ENCODE results near the gene PLTP. TPM values are rescaled to one million over a fixed set of nuclear protein-coding genes. Genes with fewer than 3 reads are reported as not detected.

The PLTP gene
- total RNA-seq, 1 experiment from 2014 or later, result 19.8 TPM

- Histone ChIP-seq H2AFZ (ENCODE audit: low read length) (no peak overlapping the region), H3K27ac (ENCODE audit: low read length) (no peak overlapping the region)
Measured at GRCh38 chr20:45860560-45861220, 51.3 kb downstream of the PLTP start.

GRCh38 chr20:45859916-45860315, 52.0 kb downstream of the PLTP start:
- no peak overlapping the region for H3K9ac ChIP-seq (ENCODE audit: low read length)
- H3K36me3 ChIP-seq (ENCODE audit: insufficient read depth, low read length), result 0 out of 2 replicates have a peak, but pooled peaks cover 1% of the 10 kb centered on the region
- no peak overlapping the region for H3K4me2 ChIP-seq (ENCODE audit: low read depth, low read length, poor library complexity, severe bottlenecking)
- H3K4me1 ChIP-seq (ENCODE audit: low read length), result peaks cover 22% of the 10 kb centered on the region
- DNase-seq, result no peak
- H4K20me1 ChIP-seq (ENCODE audit: insufficient read depth, low read depth, low read length), result no peaks in the 10 kb centered on the region
- no peak overlapping the region for H3K27ac ChIP-seq (ENCODE audit: low read length)
- H2AFZ ChIP-seq (ENCODE audit: low read length), result no peak overlapping the region
- no peaks in the 10 kb centered on the region for H3K9me2 ChIP-seq (replicated peaks; ENCODE audit: insufficient read depth, low read length)
- no peak overlapping the region for H3K4me3 ChIP-seq (ENCODE audit: low read length)
- H3K79me2 ChIP-seq (ENCODE audit: low read length), result peaks cover 48% of the 10 kb centered on the region
- no peaks in the 10 kb centered on the region for H3K27me3 ChIP-seq (ENCODE audit: low read length)
- no peaks in the 10 kb centered on the region for H3K9me3 ChIP-seq (ENCODE audit: low read length)

More at GRCh38 chr20:45860560-45861220, 51.3 kb downstream of the PLTP start:
- Histone ChIP-seq H3K9me2 (replicated peaks; ENCODE audit: insufficient read depth, low read length) (no peaks in the 10 kb centered on the region), H3K36me3 (ENCODE audit: insufficient read depth, low read length) (no peaks in the 10 kb centered on the region), H4K20me1 (ENCODE audit: insufficient read depth, low read depth, low read length) (no peaks in the 10 kb centered on the region), H3K27me3 (ENCODE audit: low read length) (no peaks in the 10 kb centered on the region), H3K9ac (ENCODE audit: low read length) (no peak overlapping the region), H3K4me3 (ENCODE audit: low read length) (no peak overlapping the region), H3K4me1 (ENCODE audit: low read length) (peaks cover 22% of the 10 kb centered on the region), H3K9me3 (ENCODE audit: low read length) (no peaks in the 10 kb centered on the region), H3K4me2 (ENCODE audit: low read depth, low read length, poor library complexity, severe bottlenecking) (no peak overlapping the region), H3K79me2 (ENCODE audit: low read length) (peaks cover 42% of the 10 kb centered on the region)
- DNase-seq, result no peak

- Histone ChIP-seq H3K4me3 (ENCODE audit: low read length) (peak overlapping the region; percentile 77), H4K20me1 (ENCODE audit: insufficient read depth, low read depth, low read length) (no peaks in the 10 kb centered on the region), H3K9me2 (replicated peaks; ENCODE audit: insufficient read depth, low read length) (no peaks in the 10 kb centered on the region), H3K4me1 (ENCODE audit: low read length) (peaks cover 22% of the 10 kb centered on the region), H3K27ac (ENCODE audit: low read length) (peak overlapping the region; percentile 76), H3K79me2 (ENCODE audit: low read length) (peaks cover 47% of the 10 kb centered on the region), H3K4me2 (ENCODE audit: low read depth, low read length, poor library complexity, severe bottlenecking) (peak overlapping the region; percentile 99), H3K36me3 (ENCODE audit: insufficient read depth, low read length) (0 out of 2 replicates have a peak, but pooled peaks cover 3% of the 10 kb centered on the region), H2AFZ (ENCODE audit: low read length) (peak overlapping the region; percentile 96), H3K27me3 (ENCODE audit: low read length) (no peaks in the 10 kb centered on the region), H3K9me3 (ENCODE audit: low read length) (no peaks in the 10 kb centered on the region), H3K9ac (ENCODE audit: low read length) (peak overlapping the region; percentile 91)
- DNase-seq, result peak; percentile 83
Measured at GRCh38 chr20:45857882-45858216, 54.1 kb downstream of the PLTP start.

GRCh38 chr20:45857114-45857881, 54.7 kb downstream of the PLTP start, which contains the start of the genes ACOT8 and ZSWIM3:
ACOT8 (minus strand) TSS chr20:45857392; CDS start chr20:45857315, 77 bp downstream.
ZSWIM3 (plus strand) TSS chr20:45857614; CDS start chr20:45857826, 212 bp downstream.
- Histone ChIP-seq H2AFZ (ENCODE audit: low read length) (peak within 1 kb of the TSS; percentile 96), H3K4me2 (ENCODE audit: low read depth, low read length, poor library complexity, severe bottlenecking) (peak within 1 kb of the TSS; percentile 99), H4K20me1 (ENCODE audit: insufficient read depth, low read depth, low read length) (no peaks in the 10 kb centered on the region), H3K79me2 (ENCODE audit: low read length) (peaks cover 45% of the 10 kb centered on the region), H3K27me3 (ENCODE audit: low read length) (no peaks in the 10 kb centered on the region), H3K36me3 (ENCODE audit: insufficient read depth, low read length) (0 out of 2 replicates have a peak, but pooled peaks cover 3% of the 10 kb centered on the region), H3K9me3 (ENCODE audit: low read length) (no peaks in the 10 kb centered on the region), H3K9ac (ENCODE audit: low read length) (peak within 1 kb of the TSS; percentile 91), H3K9me2 (replicated peaks; ENCODE audit: insufficient read depth, low read length) (no peaks in the 10 kb centered on the region), H3K4me1 (ENCODE audit: low read length) (peaks cover 22% of the 10 kb centered on the region), H3K4me3 (ENCODE audit: low read length) (peak within 1 kb of the TSS; percentile 77), H3K27ac (ENCODE audit: low read length) (peak within 1 kb of the TSS; percentile 76)
- DNase-seq, result peak; percentile 100

GRCh38 chr20:45853484-45853883, 58.5 kb downstream of the PLTP start:
- Histone ChIP-seq H3K27me3 (ENCODE audit: low read length) (no peaks in the 10 kb centered on the region), H4K20me1 (ENCODE audit: insufficient read depth, low read depth, low read length) (no peaks in the 10 kb centered on the region), H3K79me2 (ENCODE audit: low read length) (peaks cover 30% of the 10 kb centered on the region), H3K4me1 (ENCODE audit: low read length) (peaks cover 15% of the 10 kb centered on the region), H3K4me3 (ENCODE audit: low read length) (no peak overlapping the region), H2AFZ (ENCODE audit: low read length) (no peak overlapping the region), H3K4me2 (ENCODE audit: low read depth, low read length, poor library complexity, severe bottlenecking) (no peak overlapping the region), H3K27ac (ENCODE audit: low read length) (no peak overlapping the region), H3K36me3 (ENCODE audit: insufficient read depth, low read length) (0 out of 2 replicates have a peak, but pooled peaks cover 6% of the 10 kb centered on the region), H3K9me3 (ENCODE audit: low read length) (no peaks in the 10 kb centered on the region), H3K9me2 (replicated peaks; ENCODE audit: insufficient read depth, low read length) (no peaks in the 10 kb centered on the region), H3K9ac (ENCODE audit: low read length) (no peak overlapping the region)
- DNase-seq, result no peak

- no peak overlapping the region for H3K27ac ChIP-seq (ENCODE audit: low read length)
- no peaks in the 10 kb centered on the region for H3K27me3 ChIP-seq (ENCODE audit: low read length)
- H4K20me1 ChIP-seq (ENCODE audit: insufficient read depth, low read depth, low read length), result no peaks in the 10 kb centered on the region
- no peaks in the 10 kb centered on the region for H3K9me2 ChIP-seq (replicated peaks; ENCODE audit: insufficient read depth, low read length)
- H3K36me3 ChIP-seq (ENCODE audit: insufficient read depth, low read length), result 0 out of 2 replicates have a peak, but pooled peaks cover 6% of the 10 kb centered on the region
- H3K4me1 ChIP-seq (ENCODE audit: low read length), result peaks cover 9% of the 10 kb centered on the region
- H3K4me2 ChIP-seq (ENCODE audit: low read depth, low read length, poor library complexity, severe bottlenecking), result no peak overlapping the region
- no peaks in the 10 kb centered on the region for H3K9me3 ChIP-seq (ENCODE audit: low read length)
- H3K4me3 ChIP-seq (ENCODE audit: low read length), result no peak overlapping the region
- H3K9ac ChIP-seq (ENCODE audit: low read length), result no peak overlapping the region
- no peak overlapping the region for H2AFZ ChIP-seq (ENCODE audit: low read length)
- DNase-seq, result no peak
- peaks cover 24% of the 10 kb centered on the region for H3K79me2 ChIP-seq (ENCODE audit: low read length)
Measured at GRCh38 chr20:45852326-45852725, 59.6 kb downstream of the PLTP start.

- H3K27ac ChIP-seq (ENCODE audit: low read length), result no peak overlapping the region
- no peak for DNase-seq
- no peak overlapping the region for H3K9ac ChIP-seq (ENCODE audit: low read length)
- no peaks in the 10 kb centered on the region for H4K20me1 ChIP-seq (ENCODE audit: insufficient read depth, low read depth, low read length)
- H3K9me3 ChIP-seq (ENCODE audit: low read length), result no peaks in the 10 kb centered on the region
- no peaks in the 10 kb centered on the region for H3K27me3 ChIP-seq (ENCODE audit: low read length)
- peaks cover 8% of the 10 kb centered on the region for H3K4me1 ChIP-seq (ENCODE audit: low read length)
- H3K4me2 ChIP-seq (ENCODE audit: low read depth, low read length, poor library complexity, severe bottlenecking), result no peak overlapping the region
- H3K4me3 ChIP-seq (ENCODE audit: low read length), result no peak overlapping the region
- H2AFZ ChIP-seq (ENCODE audit: low read length), result no peak overlapping the region
- H3K79me2 ChIP-seq (ENCODE audit: low read length), result peaks cover 18% of the 10 kb centered on the region
- no peaks in the 10 kb centered on the region for H3K9me2 ChIP-seq (replicated peaks; ENCODE audit: insufficient read depth, low read length)
- H3K36me3 ChIP-seq (ENCODE audit: insufficient read depth, low read length), result peaks cover 7% of the 10 kb centered on the region; the same call in 1 of the 2 replicates
Measured at GRCh38 chr20:45851501-45851900, 60.5 kb downstream of the PLTP start.

GRCh38 chr20:45850926-45851325, 61.0 kb downstream of the PLTP start:
- Histone ChIP-seq H3K4me3 (ENCODE audit: low read length) (no peak overlapping the region), H2AFZ (ENCODE audit: low read length) (no peak overlapping the region), H3K4me2 (ENCODE audit: low read depth, low read length, poor library complexity, severe bottlenecking) (no peak overlapping the region), H3K36me3 (ENCODE audit: insufficient read depth, low read length) (peaks cover 11% of the 10 kb centered on the region; the same call in 1 of the 2 replicates), H3K27me3 (ENCODE audit: low read length) (no peaks in the 10 kb centered on the region), H3K79me2 (ENCODE audit: low read length) (peaks cover 12% of the 10 kb centered on the region), H3K9ac (ENCODE audit: low read length) (no peak overlapping the region), H3K4me1 (ENCODE audit: low read length) (peaks cover 3% of the 10 kb centered on the region), H3K9me2 (replicated peaks; ENCODE audit: insufficient read depth, low read length) (no peaks in the 10 kb centered on the region), H4K20me1 (ENCODE audit: insufficient read depth, low read depth, low read length) (no peaks in the 10 kb centered on the region), H3K9me3 (ENCODE audit: low read length) (no peaks in the 10 kb centered on the region), H3K27ac (ENCODE audit: low read length) (no peak overlapping the region)
- no peak for DNase-seq

Data from Karpas-422 (cell line).